ENCODE measurements around the gene ALX3.

Gene ALX3

GRCh38 chr1:110091381-110091780 lies 20.9 kb upstream of the ALX3 start:
- ChIA-PET POLR2A (ENCODE audit: low non-redundant PET) (no interaction called here), CTCF (interaction anchor here (0.6 to 1.6 kb wide), 3 partner anchors 38 to 369 kb away, joined by 3 to 7 read pairs (median 3); no protein-coding TSS in a partner anchor)
- H3K27ac ChIP-seq: no peak overlapping the region
- no peak for TF ChIP-seq CTCF (conservative IDR thresholded peaks at IDR 0.05; ENCODE audit: low read depth)
- DNase-seq (ENCODE audit: low spot score): no peak

- TF ChIP-seq CTCF (conservative IDR thresholded peaks at IDR 0.05; ENCODE audit: low read depth): no peak
- ChIA-PET POLR2A (ENCODE audit: low non-redundant PET) (no interaction called here), CTCF (interaction anchor here (1.6 to 3.0 kb wide), 3 partner anchors 15 to 36 kb away, joined by 7 to 34 read pairs (median 8); no protein-coding TSS in a partner anchor)
- DNase-seq (ENCODE audit: low spot score): no peak
- H3K27ac ChIP-seq: no peak overlapping the region
Measured at GRCh38 chr1:110089561-110090275, 19.2 kb upstream of the ALX3 start.

GRCh38 chr1:110088739-110089316 lies 18.4 kb upstream of the ALX3 start:
- ChIA-PET POLR2A (ENCODE audit: low non-redundant PET) (no interaction called here), CTCF (interaction anchor here (0.5 to 3.0 kb wide), 15 partner anchors 10 to 407 kb away, joined by 3 to 34 read pairs (median 4); no protein-coding TSS in a partner anchor)
- no peak overlapping the region for H3K27ac ChIP-seq
- TF ChIP-seq CTCF (conservative IDR thresholded peaks at IDR 0.05; ENCODE audit: low read depth): no peak
- DNase-seq (ENCODE audit: low spot score): no peak

- DNase-seq (ENCODE audit: low spot score): peak; percentile 72
- ChIA-PET POLR2A (ENCODE audit: low non-redundant PET) (no interaction called here), CTCF (interaction anchor here (0.5 to 3.0 kb wide), 22 partner anchors 9 to 892 kb away, joined by 3 to 34 read pairs (median 4); no protein-coding TSS in a partner anchor)
- TF ChIP-seq CTCF (conservative IDR thresholded peaks at IDR 0.05; ENCODE audit: low read depth): peak; percentile 65
- no peak overlapping the region for H3K27ac ChIP-seq
Measured at GRCh38 chr1:110087812-110088738, 17.6 kb upstream of the ALX3 start.

- no peak overlapping the region for H3K27ac ChIP-seq
- ChIA-PET CTCF (interaction anchor here (1.3 to 3.0 kb wide), 5 partner anchors 14 to 33 kb away, joined by 4 to 34 read pairs (median 5); no protein-coding TSS in a partner anchor), POLR2A (ENCODE audit: low non-redundant PET) (no interaction called here)
- no peak for TF ChIP-seq CTCF (conservative IDR thresholded peaks at IDR 0.05; ENCODE audit: low read depth)
- DNase-seq (ENCODE audit: low spot score): no peak
Measured at GRCh38 chr1:110086961-110087360, 16.5 kb upstream of the ALX3 start.

- TF ChIP-seq CTCF (conservative IDR thresholded peaks at IDR 0.05; ENCODE audit: low read depth): no peak
- CTCF ChIA-PET: no interaction called here
Measured at GRCh38 chr1:110085671-110086070, 15.2 kb upstream of the ALX3 start.

More at GRCh38 chr1:110085671-110086070, 15.2 kb upstream of the ALX3 start:
- POLR2A ChIA-PET (ENCODE audit: low non-redundant PET): no interaction called here
- H3K27ac ChIP-seq: no peak overlapping the region
- no peak for DNase-seq (ENCODE audit: low spot score)
